A549 (cell line): ENCODE results near the gene ATP7B.

Experiments
- PHF8 ChIP-seq: fragments of 200-600 bp; sonication (generic); IDR thresholded peaks from 2 replicates; pipeline ENCODE4 v1.6.1; 2016; ENCODE audit warnings: low read depth, mild to moderate bottlenecking, antibody characterized with exemption, moderate library complexity, borderline replicate concordance
- TF ChIP-seq, protein P1 (sequence below): fragments of >200 bp; sonication (Bioruptor Twin); formaldehyde crosslinking; IDR thresholded peaks from 3 replicates; pipeline ENCODE4 v1.5.1; 2016
- TF ChIP-seq, protein P2 (sequence below): IDR thresholded peaks from 2 replicates; pipeline ENCODE4 v1.6.1; 2012; ENCODE audit warnings: low read depth, borderline replicate concordance
- TF ChIP-seq, protein P3 (sequence below): fragments of 450-650 bp; IDR thresholded peaks from 2 replicates; pipeline ENCODE4 v1.6.1; 2014; ENCODE audit warnings: antibody characterized with exemption

DNA sequence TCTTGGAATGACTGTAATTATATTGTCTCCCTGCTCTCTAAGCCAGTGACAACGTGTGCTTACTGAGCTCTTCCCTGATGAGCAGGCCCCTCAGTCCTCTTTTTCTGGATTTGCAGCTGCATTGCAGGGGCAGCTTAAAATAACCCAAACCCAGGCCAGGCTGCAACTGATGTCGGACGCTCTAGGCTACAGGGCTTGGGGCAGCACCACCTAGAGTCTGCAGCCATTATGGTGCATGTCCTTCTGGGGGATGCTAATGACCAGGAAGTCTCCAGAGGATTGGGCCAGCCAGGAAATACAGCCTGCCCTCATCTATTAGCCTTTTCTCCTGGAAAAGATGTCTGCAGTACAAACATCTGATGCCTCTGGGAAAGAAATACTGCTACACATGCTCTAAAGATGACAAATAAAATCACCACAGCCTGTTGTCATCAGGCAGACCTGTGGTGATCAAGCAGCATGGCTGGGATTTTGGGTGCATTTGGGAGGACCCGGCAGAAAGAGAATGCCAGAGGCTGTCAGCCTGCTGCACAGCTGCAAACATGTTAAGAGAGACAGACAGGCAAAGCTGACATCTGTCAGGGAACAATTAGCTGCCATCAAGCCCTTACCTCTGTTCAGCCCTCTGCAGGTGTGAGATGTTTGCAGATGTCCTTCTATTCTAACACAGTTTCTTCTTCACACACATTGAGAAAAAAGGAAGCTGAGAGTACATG lies 97.7 kb downstream of the ATP7B start:
- TF ChIP-seq, protein P1, sequence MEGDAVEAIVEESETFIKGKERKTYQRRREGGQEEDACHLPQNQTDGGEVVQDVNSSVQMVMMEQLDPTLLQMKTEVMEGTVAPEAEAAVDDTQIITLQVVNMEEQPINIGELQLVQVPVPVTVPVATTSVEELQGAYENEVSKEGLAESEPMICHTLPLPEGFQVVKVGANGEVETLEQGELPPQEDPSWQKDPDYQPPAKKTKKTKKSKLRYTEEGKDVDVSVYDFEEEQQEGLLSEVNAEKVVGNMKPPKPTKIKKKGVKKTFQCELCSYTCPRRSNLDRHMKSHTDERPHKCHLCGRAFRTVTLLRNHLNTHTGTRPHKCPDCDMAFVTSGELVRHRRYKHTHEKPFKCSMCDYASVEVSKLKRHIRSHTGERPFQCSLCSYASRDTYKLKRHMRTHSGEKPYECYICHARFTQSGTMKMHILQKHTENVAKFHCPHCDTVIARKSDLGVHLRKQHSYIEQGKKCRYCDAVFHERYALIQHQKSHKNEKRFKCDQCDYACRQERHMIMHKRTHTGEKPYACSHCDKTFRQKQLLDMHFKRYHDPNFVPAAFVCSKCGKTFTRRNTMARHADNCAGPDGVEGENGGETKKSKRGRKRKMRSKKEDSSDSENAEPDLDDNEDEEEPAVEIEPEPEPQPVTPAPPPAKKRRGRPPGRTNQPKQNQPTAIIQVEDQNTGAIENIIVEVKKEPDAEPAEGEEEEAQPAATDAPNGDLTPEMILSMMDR, result no peak
- TF ChIP-seq, protein P2, sequence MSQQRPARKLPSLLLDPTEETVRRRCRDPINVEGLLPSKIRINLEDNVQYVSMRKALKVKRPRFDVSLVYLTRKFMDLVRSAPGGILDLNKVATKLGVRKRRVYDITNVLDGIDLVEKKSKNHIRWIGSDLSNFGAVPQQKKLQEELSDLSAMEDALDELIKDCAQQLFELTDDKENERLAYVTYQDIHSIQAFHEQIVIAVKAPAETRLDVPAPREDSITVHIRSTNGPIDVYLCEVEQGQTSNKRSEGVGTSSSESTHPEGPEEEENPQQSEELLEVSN, result no peak
- TF ChIP-seq PHF8, result no peak
- TF ChIP-seq, protein P3, sequence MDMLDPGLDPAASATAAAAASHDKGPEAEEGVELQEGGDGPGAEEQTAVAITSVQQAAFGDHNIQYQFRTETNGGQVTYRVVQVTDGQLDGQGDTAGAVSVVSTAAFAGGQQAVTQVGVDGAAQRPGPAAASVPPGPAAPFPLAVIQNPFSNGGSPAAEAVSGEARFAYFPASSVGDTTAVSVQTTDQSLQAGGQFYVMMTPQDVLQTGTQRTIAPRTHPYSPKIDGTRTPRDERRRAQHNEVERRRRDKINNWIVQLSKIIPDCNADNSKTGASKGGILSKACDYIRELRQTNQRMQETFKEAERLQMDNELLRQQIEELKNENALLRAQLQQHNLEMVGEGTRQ, result no peak
